Hepatocyte (in vitro differentiated cells): Measurements from ENCODE around the gene AQP12B. TPM values are rescaled to one million over a fixed set of nuclear protein-coding genes. Genes with fewer than 3 reads are reported as not detected.

Source experiments
- DNase-seq: peaks from one replicate; pipeline ENCODE4 v3.0.0-alpha.2; 2016; ENCODE audit warnings: low spot score
- H2AFZ ChIP-seq: fragments of 200-600 bp; sonication (generic); 2 replicates; pipeline ENCODE4 v1.6.0; 2016; ENCODE audit warnings: antibody characterized with exemption, mild to moderate bottlenecking
- H3K27ac ChIP-seq: fragments of 200-600 bp; sonication (generic); 2 replicates; pipeline ENCODE4 v1.5.1; 2016; ENCODE audit warnings: mild to moderate bottlenecking
- H3K27me3 ChIP-seq: fragments of 200-600 bp; sonication (generic); 2 replicates; pipeline ENCODE4 v1.6.1; 2016
- H3K36me3 ChIP-seq: fragments of 200-600 bp; sonication (generic); replicated peaks from 2 replicates; pipeline ENCODE4 v1.5.1; 2016; ENCODE audit warnings: low read depth; ENCODE audit not compliant: insufficient read depth
- H3K4me1 ChIP-seq: fragments of 200-600 bp; sonication (generic); 2 replicates; pipeline ENCODE4 v1.5.1; 2016; ENCODE audit warnings: mild to moderate bottlenecking, moderate library complexity; ENCODE audit not compliant: insufficient read depth
- H3K4me2 ChIP-seq: fragments of 200-600 bp; sonication (generic); 2 replicates; pipeline ENCODE4 v1.6.0; 2016
- H3K4me3 ChIP-seq: fragments of 200-600 bp; sonication (generic); 2 replicates; pipeline ENCODE4 v1.5.1; 2016; ENCODE audit warnings: mild to moderate bottlenecking
- H3K79me2 ChIP-seq: fragments of 200-600 bp; sonication (generic); 2 replicates; pipeline ENCODE4 v1.6.0; 2017; ENCODE audit warnings: mild to moderate bottlenecking
- H3K9me2 ChIP-seq: fragments of 200-600 bp; sonication (generic); replicated peaks from 2 replicates; pipeline ENCODE4 v1.6.0; 2017; ENCODE audit warnings: mild to moderate bottlenecking; ENCODE audit not compliant: insufficient read depth
- H3K9me3 ChIP-seq: fragments of 200-600 bp; sonication (generic); 2 replicates; pipeline ENCODE4 v1.5.1; 2016; ENCODE audit warnings: low read depth, mild to moderate bottlenecking
- H4K20me1 ChIP-seq: fragments of 200-600 bp; sonication (generic); 2 replicates; pipeline ENCODE4 v1.6.0; 2016; ENCODE audit warnings: mild to moderate bottlenecking; ENCODE audit not compliant: insufficient read depth, poor library complexity, severe bottlenecking
- EZH2 ChIP-seq: fragments of 200-600 bp; sonication (generic); IDR thresholded peaks from 2 replicates; pipeline ENCODE4 v1.6.1; 2016; ENCODE audit warnings: antibody characterized with exemption, mild to moderate bottlenecking, borderline replicate concordance
- EZH2phosphoT487 ChIP-seq: fragments of 200-600 bp; sonication (generic); IDR thresholded peaks from one replicate; pipeline ENCODE4 v1.6.1; 2018; ENCODE audit warnings: antibody characterized with exemption, mild to moderate bottlenecking, low read depth, moderate library complexity; ENCODE audit not compliant: unreplicated experiment, severe bottlenecking
- WGBS: methylation state at CpG from one replicate; pipeline ENCODE4 v1.1.6; 2016; ENCODE audit warnings: low lambda C conversion rate; ENCODE audit errors: missing lambda C conversion rate; 5-methylcytosine and 5-hydroxymethylcytosine counted together
- polyA plus RNA-seq: library from polyadenylated mRNA; unstranded; fragments of >200 nt; fragmentation: Nextera tagmentation; extraction: Ambion mirVana; gene quantifications from 2 replicates; pipeline ENCODE4 v1.2.1, GENCODE V29; 2016
- total RNA-seq: library from RNA; depleted of rRNA; stranded (reverse); fragments of >200 nt; gene quantifications from 2 replicates; pipeline ENCODE4 v1.2.3, GENCODE V29; 2014
- TF ChIP-seq, protein P1 (sequence below): fragments of 200-600 bp; sonication (generic); IDR thresholded peaks from 2 replicates; pipeline ENCODE4 v1.5.1; 2016; ENCODE audit warnings: antibody characterized with exemption, mild to moderate bottlenecking; ENCODE audit not compliant: poor library complexity

AQP12B gene
- total and polyA plus RNA-seq, 2 experiments from 2014 or later: 0.53 TPM; not detected in 1

DNA sequence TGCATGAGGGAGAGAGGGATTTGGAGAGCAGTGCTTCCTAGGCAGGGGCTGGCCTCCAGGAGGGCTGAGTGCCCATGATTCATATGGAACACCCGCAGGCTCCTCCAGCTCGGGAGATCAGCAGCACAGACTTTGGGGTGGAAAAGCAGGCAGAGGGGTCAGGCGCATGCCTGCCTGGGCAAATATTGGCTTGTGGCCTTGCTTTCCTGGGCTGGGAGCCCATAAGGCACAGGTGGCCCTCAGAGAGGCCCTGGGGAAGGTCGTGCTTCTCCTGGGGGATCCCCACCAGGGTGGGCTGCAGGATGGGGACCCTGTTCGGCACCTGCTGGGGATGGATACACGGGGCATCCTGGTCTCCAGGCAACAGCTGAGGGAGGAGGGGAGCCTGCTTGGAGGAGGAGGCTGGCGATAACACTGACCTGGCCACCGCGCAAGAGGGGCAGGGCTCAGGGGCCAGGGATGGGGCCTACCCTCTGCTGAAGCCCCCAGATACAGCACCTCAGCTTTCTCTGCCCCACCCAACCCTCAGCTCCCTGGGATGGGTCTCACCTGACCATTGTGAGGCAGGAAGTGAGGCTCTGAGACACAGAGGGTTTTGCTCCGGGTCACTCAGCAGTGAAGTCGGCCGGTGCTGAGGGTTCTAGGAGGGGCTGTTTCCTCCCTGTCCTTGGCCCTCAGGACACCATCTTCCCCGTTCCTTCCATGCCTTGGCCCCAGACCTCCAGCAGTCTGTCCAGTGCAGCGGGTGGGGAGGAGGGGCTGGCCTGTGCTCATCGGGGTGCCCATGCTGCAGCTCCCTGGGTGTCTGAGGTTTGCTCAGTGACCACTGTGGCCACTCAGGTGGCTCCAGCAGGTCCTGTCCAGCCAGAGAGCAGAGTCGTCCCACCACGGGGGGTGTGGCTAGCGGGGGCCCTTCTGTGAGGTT lies 21.0 kb upstream of the AQP12B start:
- Histone ChIP-seq H3K27me3 (peaks cover 6% of the 10 kb centered on the region), H2AFZ (no peak overlapping the region), H3K4me1 (no peaks in the 10 kb centered on the region), H3K9me3 (no peaks in the 10 kb centered on the region), H3K36me3 (no peaks in the 10 kb centered on the region), H3K4me2 (no peak overlapping the region), H3K79me2 (no peaks in the 10 kb centered on the region), H4K20me1 (no peaks in the 10 kb centered on the region), H3K27ac (no peak overlapping the region), H3K4me3 (no peak overlapping the region), H3K9me2 (no peaks in the 10 kb centered on the region)
- WGBS: 88% methylated on average over 16 of the region's 18 CpGs
- TF ChIP-seq, protein P1, sequence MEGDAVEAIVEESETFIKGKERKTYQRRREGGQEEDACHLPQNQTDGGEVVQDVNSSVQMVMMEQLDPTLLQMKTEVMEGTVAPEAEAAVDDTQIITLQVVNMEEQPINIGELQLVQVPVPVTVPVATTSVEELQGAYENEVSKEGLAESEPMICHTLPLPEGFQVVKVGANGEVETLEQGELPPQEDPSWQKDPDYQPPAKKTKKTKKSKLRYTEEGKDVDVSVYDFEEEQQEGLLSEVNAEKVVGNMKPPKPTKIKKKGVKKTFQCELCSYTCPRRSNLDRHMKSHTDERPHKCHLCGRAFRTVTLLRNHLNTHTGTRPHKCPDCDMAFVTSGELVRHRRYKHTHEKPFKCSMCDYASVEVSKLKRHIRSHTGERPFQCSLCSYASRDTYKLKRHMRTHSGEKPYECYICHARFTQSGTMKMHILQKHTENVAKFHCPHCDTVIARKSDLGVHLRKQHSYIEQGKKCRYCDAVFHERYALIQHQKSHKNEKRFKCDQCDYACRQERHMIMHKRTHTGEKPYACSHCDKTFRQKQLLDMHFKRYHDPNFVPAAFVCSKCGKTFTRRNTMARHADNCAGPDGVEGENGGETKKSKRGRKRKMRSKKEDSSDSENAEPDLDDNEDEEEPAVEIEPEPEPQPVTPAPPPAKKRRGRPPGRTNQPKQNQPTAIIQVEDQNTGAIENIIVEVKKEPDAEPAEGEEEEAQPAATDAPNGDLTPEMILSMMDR: no peak
- no peak for TF ChIP-seq EZH2phosphoT487
- no peak for TF ChIP-seq EZH2
- no peak for DNase-seq

DNA sequence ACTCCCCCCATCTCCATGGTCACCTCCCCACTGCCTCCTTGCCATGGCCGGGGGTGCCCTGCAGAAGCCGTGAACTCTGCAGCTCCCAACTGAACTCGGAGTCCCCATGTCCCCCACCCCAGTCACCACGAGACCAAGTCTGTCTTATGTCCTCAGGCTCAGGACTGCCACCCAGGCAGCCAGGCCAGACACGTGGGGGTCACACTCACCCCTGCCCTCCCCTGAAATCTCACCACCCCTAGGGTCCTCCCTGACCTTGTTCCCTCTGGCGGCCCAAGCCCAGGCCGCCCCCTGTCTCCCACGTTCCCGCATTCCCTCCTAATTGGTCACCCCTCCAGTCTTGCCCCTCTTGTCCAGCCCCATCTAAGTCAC lies 19.9 kb upstream of the AQP12B start:
- Histone ChIP-seq H3K27me3 (peaks cover 6% of the 10 kb centered on the region), H3K9me2 (no peaks in the 10 kb centered on the region), H3K9me3 (no peaks in the 10 kb centered on the region), H3K79me2 (no peaks in the 10 kb centered on the region), H4K20me1 (no peaks in the 10 kb centered on the region), H3K4me1 (no peaks in the 10 kb centered on the region), H3K36me3 (no peaks in the 10 kb centered on the region), H3K4me3 (no peak overlapping the region), H2AFZ (no peak overlapping the region), H3K27ac (no peak overlapping the region), H3K4me2 (no peak overlapping the region)
- DNase-seq: no peak
- TF ChIP-seq EZH2 (no peak), EZH2phosphoT487 (no peak)
- TF ChIP-seq, protein P1: no peak
- WGBS: 90% methylated on average over 8 of the region's 9 CpGs

DNA sequence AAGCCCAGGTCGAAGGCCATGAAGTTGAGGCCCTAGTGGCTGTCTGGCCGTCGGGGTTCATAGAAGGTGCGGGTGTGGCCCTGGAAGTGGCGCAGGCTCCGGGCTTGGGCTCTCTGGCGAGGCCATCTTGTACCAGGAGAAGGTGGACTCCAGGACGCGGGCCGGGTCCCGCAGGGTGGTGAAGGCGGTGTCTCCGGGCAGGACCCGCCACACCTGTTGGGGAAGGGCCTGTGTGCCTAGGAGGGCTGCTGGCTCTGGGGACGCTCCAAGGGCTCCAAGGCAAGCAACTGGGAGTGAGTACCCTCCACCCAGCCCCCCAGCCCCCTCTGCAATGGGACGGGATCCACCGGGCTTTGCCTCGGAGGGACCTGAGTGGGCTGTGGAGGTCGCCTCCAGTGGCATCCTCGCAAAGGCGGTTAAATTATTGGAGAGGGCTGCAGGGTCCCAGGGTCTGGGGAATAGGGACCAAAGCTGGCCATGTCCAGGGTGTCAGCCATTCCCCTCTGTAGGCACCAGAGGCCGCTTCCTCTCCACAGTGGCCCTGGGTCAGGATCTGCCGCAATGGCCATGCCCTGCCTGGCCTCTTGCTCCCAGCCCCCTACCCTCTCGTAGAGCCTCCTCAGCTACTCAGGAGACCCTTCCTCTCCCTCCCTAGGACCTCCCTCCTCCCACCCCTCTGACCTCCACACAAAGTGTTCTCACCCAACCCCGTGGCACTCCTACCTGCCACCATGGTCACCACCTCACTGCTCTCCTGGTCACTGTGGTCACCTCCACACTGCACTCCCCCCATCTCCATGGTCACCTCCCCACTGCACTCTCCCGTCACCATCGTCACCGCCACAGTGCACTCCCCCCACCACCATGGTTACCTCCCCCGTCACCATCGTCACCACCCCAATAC lies 19.3 kb upstream of the AQP12B start:
- Histone ChIP-seq H3K79me2 (no peaks in the 10 kb centered on the region), H3K4me2 (no peak overlapping the region), H3K9me2 (no peaks in the 10 kb centered on the region), H3K4me1 (no peaks in the 10 kb centered on the region), H2AFZ (no peak overlapping the region), H3K27ac (no peak overlapping the region), H3K36me3 (no peaks in the 10 kb centered on the region), H4K20me1 (no peaks in the 10 kb centered on the region), H3K27me3 (peaks cover 6% of the 10 kb centered on the region), H3K4me3 (no peak overlapping the region), H3K9me3 (no peaks in the 10 kb centered on the region)
- DNase-seq: no peak
- 95% methylated on average over 26 of the region's 30 CpGs for WGBS
- TF ChIP-seq EZH2phosphoT487: no peak
- TF ChIP-seq, protein P1: no peak
- TF ChIP-seq EZH2: no peak
